Measurements from ENCODE around the gene FBXO11. TPM values are rescaled to one million over a fixed set of nuclear protein-coding genes. Genes with fewer than 3 reads are reported as not detected.

The FBXO11 gene
- total and polyA plus RNA-seq, 2 of the 4 experiments (the other 2 are of a cell fraction) = 27.1 to 29.6 TPM

GRCh38 chr2:47950340-47951301 is 44.3 kb upstream of the FBXO11 start:
- Histone ChIP-seq H3K56ac (ENCODE audit: extremely low read depth, insufficient read depth, low read length) (no peak overlapping the region), H2BK120ac (ENCODE audit: low read depth, low read length) (no peak overlapping the region), H4K5ac (ENCODE audit: low read depth, low read length) (no peak overlapping the region), H3K18ac (ENCODE audit: low read depth, low read length) (no peak overlapping the region), H2AK5ac (ENCODE audit: low read depth, low read length) (no peak overlapping the region), H3K36me3 (ENCODE audit: control insufficient read depth, insufficient read depth, low read length) (no peaks in the 10 kb centered on the region), H3K27ac (ENCODE audit: insufficient read depth, low read length) (no peak overlapping the region), H2AFZ (replicated peaks; ENCODE audit: low read length, poor library complexity) (no peak overlapping the region), H2BK15ac (ENCODE audit: low read depth, low read length) (no peak overlapping the region), H3K23ac (ENCODE audit: low read depth, low read length) (no peak overlapping the region), H3K4ac (ENCODE audit: low read depth, low read length) (no peak overlapping the region), H4K20me1 (ENCODE audit: insufficient read depth, low read length) (no peaks in the 10 kb centered on the region), H2AK9ac (replicated peaks; ENCODE audit: low read depth, low read length, poor library complexity) (no peak overlapping the region), H4K8ac (ENCODE audit: low read depth in 2 of 2, low read length in 2 of 2) (no peak overlapping the region), H2BK5ac (ENCODE audit: low read depth, low read length, poor library complexity, severe bottlenecking) (no peak overlapping the region), H2BK20ac (ENCODE audit: low read depth, low read length) (no peak overlapping the region), H3K14ac (replicated peaks; ENCODE audit: low read depth, low read length) (no peak overlapping the region), H3K4me2 (ENCODE audit: low read depth, low read length) (no peak overlapping the region), H4K91ac (ENCODE audit: insufficient read depth, low read depth, low read length) (no peak overlapping the region), H3K4me1 (ENCODE audit: control insufficient read depth, insufficient read depth, low read length) (no peaks in the 10 kb centered on the region), H3K9me3 (ENCODE audit: control insufficient read depth, insufficient read depth, low read length) (no peaks in the 10 kb centered on the region), H3K9me1 (ENCODE audit: insufficient read depth, low read length) (no peaks in the 10 kb centered on the region), H3K27me3 (ENCODE audit: control insufficient read depth, insufficient read depth, low read length) (no peaks in the 10 kb centered on the region), H3K9ac (ENCODE audit: low read depth, low read length) (no peak overlapping the region), H3K79me1 (ENCODE audit: low read depth in 1 of 2, low read length in 2 of 2) (no peaks in the 10 kb centered on the region), H3K4me3 (ENCODE audit: insufficient read depth, low read depth, low read length) (no peak overlapping the region)
- POLR2A ChIA-PET (ENCODE audit: unreplicated experiment) = no interaction called here
- ATAC-seq (ENCODE audit: low read depth) (no peak), DNase-seq (no peak)
- dilution Hi-C loops (cut with HindIII; ENCODE audit: low sequenced_read_pairs, unreplicated experiment) = no loop called here
- BruUV-seq (replicated peaks) = no TSS peak
- WGBS, 2 experiments (ENCODE audit: extremely low coverage in 2 of 2, insufficient read length in 1 of 2) = no CpG with 5 or more reads among the region's 2 CpGs
- in situ Hi-C loops (cut with MboI; ENCODE audit: low sequenced_read_pairs) = no loop called here
- intact Hi-C loops (cut with micrococcal nuclease) = no loop called here
- CTCF ChIA-PET = no interaction called here
- no peak for TF ChIP-seq CHD1 (IDR thresholded peaks at IDR 0.05; ENCODE audit: low read depth, low read length)
- TF ChIP-seq NFE2L2 (IDR thresholded peaks at IDR 0.05; ENCODE audit: low read depth, low read length) = no peak
- TF ChIP-seq, protein P1, sequence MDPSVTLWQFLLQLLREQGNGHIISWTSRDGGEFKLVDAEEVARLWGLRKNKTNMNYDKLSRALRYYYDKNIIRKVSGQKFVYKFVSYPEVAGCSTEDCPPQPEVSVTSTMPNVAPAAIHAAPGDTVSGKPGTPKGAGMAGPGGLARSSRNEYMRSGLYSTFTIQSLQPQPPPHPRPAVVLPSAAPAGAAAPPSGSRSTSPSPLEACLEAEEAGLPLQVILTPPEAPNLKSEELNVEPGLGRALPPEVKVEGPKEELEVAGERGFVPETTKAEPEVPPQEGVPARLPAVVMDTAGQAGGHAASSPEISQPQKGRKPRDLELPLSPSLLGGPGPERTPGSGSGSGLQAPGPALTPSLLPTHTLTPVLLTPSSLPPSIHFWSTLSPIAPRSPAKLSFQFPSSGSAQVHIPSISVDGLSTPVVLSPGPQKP (IDR thresholded peaks at IDR 0.05; ENCODE audit: borderline replicate concordance, low read depth, low read length) = no peak
- TF ChIP-seq RFX5 (IDR thresholded peaks at IDR 0.05; ENCODE audit: low read depth, low read length) = no peak
- no peak for TF ChIP-seq RAD21 (IDR thresholded peaks at IDR 0.05; ENCODE audit: low read length)
- no peak for TF ChIP-seq CEBPB (IDR thresholded peaks at IDR 0.05; ENCODE audit: low read depth, low read length)
- TF ChIP-seq MAZ (IDR thresholded peaks at IDR 0.05; ENCODE audit: borderline replicate concordance, low read depth, low read length) = no peak
- TF ChIP-seq CTCF (conservative IDR thresholded peaks at IDR 0.05; ENCODE audit: low read depth, low read length) = no peak
- TF ChIP-seq FOS (IDR thresholded peaks at IDR 0.05; ENCODE audit: low read depth, low read length) = no peak
- TF ChIP-seq SMC3 (IDR thresholded peaks at IDR 0.05; ENCODE audit: low read depth, low read length) = no peak
- no peak for TF ChIP-seq POLR2A (IDR thresholded peaks at IDR 0.05; ENCODE audit: low read depth, low read length)
- no peak for TF ChIP-seq BHLHE40 (IDR thresholded peaks at IDR 0.05; ENCODE audit: low read depth, low read length)
- no peak for TF ChIP-seq MXI1 (IDR thresholded peaks at IDR 0.05; ENCODE audit: borderline replicate concordance, low read depth, low read length)
- no peak for TF ChIP-seq RCOR1 (IDR thresholded peaks at IDR 0.05; ENCODE audit: insufficient replicate concordance, low read length)
- TF ChIP-seq MAFK (IDR thresholded peaks at IDR 0.05; ENCODE audit: low read depth, low read length) = no peak
